Activated CD4-positive, alpha-beta T cell treated with anti-CD3 and anti-CD28 coated beads for 36 hours (primary cell): ENCODE data around the gene ADAMTSL5. TPM values are rescaled to one million over a fixed set of nuclear protein-coding genes. Genes with fewer than 3 reads are reported as not detected.
"Not testable (repeated sequence)": the region's sequence is repeated elsewhere in the genome, so short reads cannot be mapped to it uniquely, and the experiment has no call there.

Experiments used
- ATAC-seq: fragments of 200-7000 bp; cut with Tn5 transposase; one replicate; pipeline ENCODE4 v1.10.0; 2021; ENCODE audit warnings: mild to moderate bottlenecking, moderate library complexity
- CTCF ChIA-PET: fragments of 350-600 bp; sonication (Branson Sonifier 250); formaldehyde crosslinking; loops from one replicate; lab custom pipeline; 2021; ENCODE audit warnings: antibody characterized with exemption; lab: Charles Lee
- POLR2A ChIA-PET: fragments of 350-600 bp; sonication (Branson Sonifier 250); formaldehyde crosslinking; loops from one replicate; lab custom pipeline; 2021; ENCODE audit warnings: antibody characterized with exemption, inconsistent platforms; lab: Charles Lee
- DNase-seq: peaks from one replicate; pipeline ENCODE4 v3.0.0-alpha.2; 2020
- H3K27ac Mint-ChIP-seq: one replicate; pipeline ENCODE4 v1.8.0; 2021; ENCODE audit warnings: mixed read lengths
- H3K27me3 Mint-ChIP-seq: one replicate; pipeline ENCODE4 v1.8.0; 2021; ENCODE audit warnings: mixed read lengths
- H3K36me3 Mint-ChIP-seq: one replicate; pipeline ENCODE4 v1.8.0; 2021; ENCODE audit warnings: low read depth, mixed read lengths
- H3K4me1 Mint-ChIP-seq: one replicate; pipeline ENCODE4 v1.8.0; 2021; ENCODE audit warnings: mixed read lengths
- H3K4me3 Mint-ChIP-seq: one replicate; pipeline ENCODE4 v1.8.0; 2021; ENCODE audit warnings: mild to moderate bottlenecking, moderate library complexity, mixed read lengths
- H3K9me3 Mint-ChIP-seq: one replicate; pipeline ENCODE4 v1.8.0; 2021; ENCODE audit warnings: low read depth, mixed read lengths
- intact Hi-C, 2 experiments: fragments of 100-400 bp; cut with DNase I in 1 of 2; cut with micrococcal nuclease in 1 of 2; formaldehyde crosslinking; loops; one replicate each; pipeline versions ENCODE4 v1.14.2 to v1.15.1; 2022 to 2024; cut with DNase I, micrococcal nuclease
- total RNA-seq, 2 experiments: library from RNA; stranded (reverse); gene quantifications; one replicate each; pipeline ENCODE4 v1.2.3, GENCODE V29; 2021

The ADAMTSL5 gene
- total RNA-seq, 2 experiments from 2014 or later = 2.5 to 3.8 TPM

DNA sequence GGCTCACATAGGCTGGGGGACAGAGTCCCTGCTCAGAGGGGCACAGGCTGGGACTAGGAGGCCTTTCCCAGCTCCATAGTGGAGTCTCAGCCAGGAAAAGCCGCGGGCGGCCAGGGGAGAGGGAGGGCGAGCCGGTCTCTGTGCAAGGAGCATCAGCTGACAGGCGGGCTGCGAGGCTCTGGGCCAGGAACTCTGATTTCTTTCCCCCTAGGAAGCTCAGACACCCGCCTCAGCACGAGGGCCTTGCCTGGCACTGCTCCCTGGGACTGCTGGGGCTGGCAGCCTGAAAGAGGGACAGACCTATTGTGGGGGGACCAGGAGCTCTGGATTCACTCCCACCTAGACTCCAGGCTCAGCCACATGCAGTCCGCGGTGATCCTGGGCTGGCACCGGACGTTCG is 8.8 kb upstream of the ADAMTSL5 start:
- no peaks in the 10 kb centered on the region for H3K9me3 Mint-ChIP-seq
- ChIA-PET POLR2A (no interaction called here), CTCF (interaction anchor here (1.2 kb wide), 1 partner anchor 24 kb away, joined by 3 read pairs; no protein-coding TSS in a partner anchor)
- no peak overlapping the region for H3K27ac Mint-ChIP-seq
- H3K27me3 Mint-ChIP-seq = peaks cover 27% of the 10 kb centered on the region
- peaks cover 5% of the 10 kb centered on the region for H3K4me1 Mint-ChIP-seq
- no peak for DNase-seq
- H3K36me3 Mint-ChIP-seq = no peaks in the 10 kb centered on the region
- no peak overlapping the region for H3K4me3 Mint-ChIP-seq
- intact Hi-C loops = no loop called here
- ATAC-seq = no peak

DNA sequence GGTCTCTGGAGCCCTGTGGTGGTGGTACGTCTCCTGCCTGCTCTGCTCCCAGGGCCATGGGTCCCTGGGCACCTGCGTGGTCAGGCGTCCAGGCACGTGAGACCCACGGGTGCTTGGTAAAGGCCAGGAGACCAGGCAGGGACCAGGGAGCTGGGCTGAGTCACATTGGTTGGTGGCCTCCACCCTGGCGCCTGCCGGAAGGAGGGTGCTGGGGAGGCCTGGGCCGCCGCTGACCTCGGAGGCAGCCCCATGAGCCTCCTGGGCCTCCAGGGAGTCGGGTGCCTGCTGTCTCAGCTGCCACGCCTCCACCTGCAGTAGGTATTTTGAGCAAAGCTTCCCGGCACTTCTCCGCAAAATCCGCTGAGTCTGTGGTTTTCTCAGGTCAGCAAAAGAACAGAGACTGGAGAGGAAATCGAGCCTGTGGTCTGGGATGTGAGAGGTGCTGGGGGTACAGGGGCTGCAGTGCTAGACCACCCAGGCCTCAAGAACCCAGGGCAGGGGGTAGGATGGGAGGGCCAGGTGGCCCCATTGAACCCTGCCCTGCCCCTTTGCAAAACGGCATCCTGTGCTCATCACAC is 7.5 kb upstream of the ADAMTSL5 start:
- Mint-ChIP-seq H3K36me3 (no peaks in the 10 kb centered on the region), H3K4me1 (peaks cover 5% of the 10 kb centered on the region), H3K4me3 (no peak overlapping the region), H3K27ac (no peak overlapping the region), H3K27me3 (peaks cover 17% of the 10 kb centered on the region), H3K9me3 (no peaks in the 10 kb centered on the region)
- intact Hi-C loops = no loop called here
- ATAC-seq = no peak
- CTCF ChIA-PET = no interaction called here
- POLR2A ChIA-PET = no interaction called here
- DNase-seq = no peak

DNA sequence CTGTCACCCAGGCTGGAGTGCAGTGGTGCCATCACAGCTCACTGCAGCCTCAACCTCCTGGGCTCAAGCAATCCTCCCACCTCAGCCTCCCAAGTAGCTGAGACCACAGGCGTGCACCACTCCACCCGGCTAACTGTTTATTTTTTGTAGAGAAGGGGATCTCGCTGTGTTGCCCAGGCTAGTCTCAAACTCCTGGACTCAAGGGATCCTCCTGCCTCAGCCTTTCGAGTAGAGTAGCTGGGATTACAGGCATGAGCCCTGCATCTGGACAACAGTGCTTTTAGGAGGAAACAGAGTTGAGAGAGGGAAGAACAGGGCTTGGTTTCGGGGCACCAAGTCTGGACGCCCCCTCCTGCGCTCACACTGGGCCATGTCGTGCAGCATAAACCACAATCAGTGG is 7.0 kb upstream of the ADAMTSL5 start:
- DNase-seq, intact Hi-C loops, H3K36me3 Mint-ChIP-seq, H3K4me1 Mint-ChIP-seq, ATAC-seq, CTCF ChIA-PET, H3K27ac Mint-ChIP-seq, H3K9me3 Mint-ChIP-seq, H3K4me3 Mint-ChIP-seq, POLR2A ChIA-PET: not testable (repeated sequence)
- peaks cover 14% of the 10 kb centered on the region for H3K27me3 Mint-ChIP-seq

DNA sequence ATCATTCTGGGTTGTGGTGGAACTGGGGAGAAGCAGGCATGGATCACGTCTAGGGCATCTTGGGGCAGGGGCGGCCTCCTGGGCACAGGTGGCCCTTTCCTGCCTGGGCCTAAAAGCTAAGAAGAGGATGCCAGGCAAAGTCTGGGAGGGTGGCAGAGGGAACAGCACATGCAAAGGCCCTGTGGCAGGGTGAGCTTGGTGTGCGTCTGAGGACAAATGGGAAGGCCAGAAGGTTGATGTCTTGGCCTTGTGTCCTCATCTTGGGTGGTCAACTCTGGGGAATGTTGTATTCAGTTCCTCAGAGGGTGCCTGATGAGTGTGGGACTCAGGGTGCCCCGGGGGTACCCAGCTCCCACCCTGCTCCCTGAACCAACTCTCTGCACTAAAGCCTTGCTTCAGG is 5.7 kb upstream of the ADAMTSL5 start:
- intact Hi-C loops = no loop called here
- Mint-ChIP-seq H3K4me1 (no peaks in the 10 kb centered on the region), H3K36me3 (no peaks in the 10 kb centered on the region), H3K27me3 (peaks cover 8% of the 10 kb centered on the region), H3K4me3 (no peak overlapping the region), H3K27ac (no peak overlapping the region), H3K9me3 (no peaks in the 10 kb centered on the region)
- CTCF ChIA-PET = no interaction called here
- POLR2A ChIA-PET = no interaction called here
- no peak for DNase-seq
- ATAC-seq = no peak

DNA sequence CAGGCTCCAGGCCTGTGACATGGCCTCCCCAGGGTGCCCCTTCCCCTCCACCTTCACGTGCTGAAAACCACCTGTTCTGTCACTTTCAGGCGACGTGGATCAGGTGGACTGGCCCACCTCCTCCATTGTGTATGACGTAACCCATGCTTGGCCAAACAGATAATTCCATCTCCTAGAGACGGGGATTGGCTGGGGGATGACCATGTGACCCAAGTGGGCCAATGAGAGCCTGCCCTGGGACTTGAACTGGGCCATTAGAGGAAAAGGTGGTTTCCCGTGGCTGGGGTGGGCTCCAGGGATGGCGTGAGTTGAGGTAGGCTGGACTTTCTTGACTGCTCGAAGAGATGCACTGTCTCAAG is 3.6 kb upstream of the ADAMTSL5 start:
- ChIA-PET POLR2A (interaction anchor here (0.7 kb wide), 1 partner anchor 434 kb away, joined by 5 read pairs; no protein-coding TSS in a partner anchor), CTCF (interaction anchor here (0.6 kb wide), 1 partner anchor 381 kb away, joined by 3 read pairs; no protein-coding TSS in a partner anchor)
- no peak for DNase-seq
- Mint-ChIP-seq H3K27ac (no peak overlapping the region), H3K4me3 (no peak overlapping the region), H3K9me3 (no peaks in the 10 kb centered on the region), H3K4me1 (peaks cover 7% of the 10 kb centered on the region), H3K27me3 (no peaks in the 10 kb centered on the region), H3K36me3 (no peaks in the 10 kb centered on the region)
- intact Hi-C loops = no loop called here
- no peak for ATAC-seq

DNA sequence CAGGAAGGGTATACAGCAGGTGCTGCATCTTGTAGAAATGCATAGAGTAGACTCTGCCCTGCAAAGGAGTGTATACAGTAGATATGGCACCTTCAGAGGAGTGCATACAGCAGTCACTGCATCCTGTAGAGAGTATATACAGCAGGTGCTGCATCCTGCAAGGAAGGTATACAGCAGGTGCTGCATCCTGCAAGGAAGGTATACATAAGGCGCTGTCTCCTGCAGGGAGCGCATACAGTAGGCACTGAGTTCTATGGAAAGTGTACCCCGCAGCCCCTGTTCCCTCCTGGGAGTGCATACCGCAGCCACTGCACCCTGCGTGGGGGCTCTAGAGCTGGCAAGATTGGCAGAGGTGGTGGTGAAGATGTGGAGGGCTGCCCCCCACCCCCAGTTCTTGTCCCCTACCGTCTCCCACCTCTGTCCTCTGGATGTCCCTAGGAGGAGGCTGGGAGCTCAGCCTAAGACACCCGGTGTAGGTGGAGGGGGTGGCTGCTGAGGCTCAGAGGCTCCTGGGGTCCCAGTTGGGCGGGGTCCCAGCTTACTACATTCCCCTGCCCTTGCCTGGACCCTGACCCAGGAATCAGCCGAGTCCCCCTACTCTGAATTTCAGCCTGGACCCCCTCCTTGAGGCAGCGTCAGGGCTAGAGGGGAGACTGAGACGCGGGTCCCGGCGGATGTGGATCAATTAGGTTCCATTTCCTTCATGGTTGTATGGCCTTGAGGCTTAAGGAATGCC is 2.3 kb upstream of the ADAMTSL5 start:
- ATAC-seq = no peak
- CTCF ChIA-PET = no interaction called here
- no peak overlapping the region for H3K4me3 Mint-ChIP-seq
- intact Hi-C loops = no loop called here
- peaks cover 7% of the 10 kb centered on the region for H3K4me1 Mint-ChIP-seq
- POLR2A ChIA-PET = no interaction called here
- no peak overlapping the region for H3K27ac Mint-ChIP-seq
- no peak for DNase-seq
- H3K36me3 Mint-ChIP-seq = no peaks in the 10 kb centered on the region
- no peaks in the 10 kb centered on the region for H3K9me3 Mint-ChIP-seq
- no peaks in the 10 kb centered on the region for H3K27me3 Mint-ChIP-seq

DNA sequence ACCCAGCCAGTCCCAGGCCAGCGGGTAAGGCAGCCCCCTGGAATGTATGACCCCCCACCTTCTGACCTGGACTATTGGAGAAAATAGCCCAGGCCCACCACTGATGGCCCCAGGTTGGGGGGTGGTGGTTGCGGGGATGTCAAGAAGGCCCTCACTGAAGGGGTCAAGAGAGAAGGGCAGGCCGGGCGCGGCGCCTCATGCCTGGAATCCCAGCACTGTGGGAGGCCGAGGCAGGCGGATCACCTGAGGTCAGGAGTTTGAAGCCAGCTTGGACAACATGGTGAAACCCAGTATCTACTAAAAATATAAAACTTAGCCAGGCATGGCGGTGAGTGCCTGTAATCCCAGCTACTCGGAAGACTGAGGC is 1.5 kb upstream of the ADAMTSL5 start:
- H3K27me3 Mint-ChIP-seq = no peaks in the 10 kb centered on the region
- intact Hi-C loops = no loop called here
- H3K4me3 Mint-ChIP-seq = no peak overlapping the region
- no peak for DNase-seq
- CTCF ChIA-PET = no interaction called here
- peaks cover 7% of the 10 kb centered on the region for H3K4me1 Mint-ChIP-seq
- H3K36me3 Mint-ChIP-seq = no peaks in the 10 kb centered on the region
- POLR2A ChIA-PET = no interaction called here
- ATAC-seq = no peak
- no peak overlapping the region for H3K27ac Mint-ChIP-seq
- no peaks in the 10 kb centered on the region for H3K9me3 Mint-ChIP-seq

DNA sequence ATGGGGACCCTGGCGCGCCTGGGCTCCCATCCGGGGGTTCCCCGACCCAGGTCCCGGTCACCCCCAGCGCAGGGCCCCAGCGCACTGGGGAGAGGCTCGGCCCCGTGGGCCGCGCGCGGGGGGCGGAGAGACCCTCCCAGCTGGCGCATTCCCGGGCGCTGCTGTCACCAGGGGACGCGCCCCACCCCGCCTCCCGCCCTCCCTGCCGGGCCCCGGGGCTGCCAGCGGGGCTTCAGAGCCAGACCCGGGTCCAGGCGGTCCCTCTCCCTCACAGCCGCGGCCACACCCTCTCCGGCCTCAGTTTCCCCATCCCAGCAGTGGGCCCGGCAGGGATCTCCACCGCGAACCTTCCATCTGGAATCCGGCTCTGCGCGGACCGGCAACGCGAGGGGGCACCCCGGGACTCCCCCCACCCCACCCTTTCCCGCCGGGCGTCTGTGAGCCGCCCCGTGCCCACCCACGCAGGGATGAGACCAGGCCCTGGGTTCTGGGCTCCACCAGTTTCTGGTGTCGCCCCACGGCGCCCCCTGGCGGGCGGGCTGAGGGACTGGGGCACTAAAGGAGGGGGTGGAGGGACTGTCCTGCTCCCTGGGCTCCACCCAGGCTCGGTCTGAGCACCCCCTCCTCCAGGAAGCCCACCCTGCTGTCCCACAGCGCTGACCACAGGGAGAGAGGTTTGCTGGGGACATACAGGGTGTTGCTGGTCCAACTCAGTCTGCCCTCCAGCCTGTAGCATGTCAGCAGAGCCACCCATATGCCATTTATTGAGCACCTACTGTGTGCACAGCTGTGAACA is 878 bp upstream of the ADAMTSL5 start:
- DNase-seq = peak; percentile 88
- Mint-ChIP-seq H3K27ac (no peak overlapping the region), H3K4me3 (no peak overlapping the region), H3K27me3 (no peaks in the 10 kb centered on the region), H3K4me1 (peaks cover 7% of the 10 kb centered on the region), H3K36me3 (no peaks in the 10 kb centered on the region), H3K9me3 (no peaks in the 10 kb centered on the region)
- CTCF ChIA-PET = no interaction called here
- peak; percentile 60 for ATAC-seq
- intact Hi-C loops = loop anchor here in 1 of 2 experiments (1.0 to 2.0 kb wide), 7 partner anchors 23 to 299 kb away; partner anchors contain the start of genes ATP8B3, C19orf25, DAZAP1 and PCSK4
- POLR2A ChIA-PET = no interaction called here

DNA sequence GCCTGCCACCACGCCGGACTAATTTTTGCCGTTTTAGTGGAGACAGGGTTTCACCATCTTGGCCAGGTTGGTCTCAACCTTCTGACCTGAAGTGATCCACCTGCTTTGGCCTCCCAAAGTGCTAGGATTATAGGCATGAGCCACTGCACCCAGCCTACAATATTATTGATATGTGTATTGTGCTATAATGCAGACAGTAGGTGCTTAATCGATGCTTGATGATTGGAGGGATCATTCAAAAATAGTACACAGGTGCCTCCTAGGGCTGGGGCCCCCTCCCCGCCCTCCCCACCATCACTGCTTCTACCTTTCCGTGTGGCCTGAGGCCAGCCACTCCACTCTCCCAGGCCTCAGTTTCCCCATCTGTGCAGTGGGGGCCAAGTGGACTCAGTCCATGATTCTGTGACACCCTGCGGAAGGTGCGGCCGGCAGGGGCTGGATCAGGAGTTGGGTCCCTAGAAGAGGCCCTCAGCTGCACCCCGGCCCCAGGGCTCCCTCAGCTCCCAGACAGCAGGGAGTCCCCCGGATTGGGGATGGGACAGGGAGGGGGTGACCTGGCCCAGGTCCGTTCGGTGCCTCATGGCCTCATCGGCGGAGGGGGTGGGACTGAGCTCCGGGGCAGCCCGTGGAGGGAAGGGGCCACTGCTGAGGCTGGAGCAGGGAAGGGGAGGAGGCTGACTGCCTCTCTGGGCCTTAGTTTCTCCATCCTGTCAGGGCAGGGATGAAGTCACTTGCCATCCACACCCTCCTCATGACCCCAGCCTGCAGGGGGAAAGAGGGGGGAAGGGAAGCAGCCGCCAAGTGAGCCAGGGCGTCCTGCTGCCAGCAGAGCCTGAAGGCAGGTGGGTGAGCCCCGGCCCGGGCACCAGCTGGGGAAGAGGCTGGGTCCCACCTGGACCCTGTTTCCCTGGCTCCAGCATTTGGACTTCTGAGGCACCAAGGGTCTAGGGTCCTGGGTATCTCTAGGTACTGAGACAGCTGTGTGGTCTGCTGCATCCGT is 1.2 kb downstream of the ADAMTSL5 start:
- Mint-ChIP-seq H3K27ac (no peak overlapping the region), H3K27me3 (no peaks in the 10 kb centered on the region), H3K4me1 (peaks cover 12% of the 10 kb centered on the region), H3K4me3 (peak overlapping the region; percentile 70), H3K9me3 (no peaks in the 10 kb centered on the region), H3K36me3 (no peaks in the 10 kb centered on the region)
- POLR2A ChIA-PET = no interaction called here
- ATAC-seq (no peak), DNase-seq (no peak)
- intact Hi-C loops = loop anchor here in 1 of 2 experiments (2.0 kb wide), 1 partner anchor 233 kb away; no protein-coding TSS in a partner anchor
- CTCF ChIA-PET = interaction anchor here (0.6 kb wide), 1 partner anchor 218 kb away, joined by 3 read pairs; no protein-coding TSS in a partner anchor

DNA sequence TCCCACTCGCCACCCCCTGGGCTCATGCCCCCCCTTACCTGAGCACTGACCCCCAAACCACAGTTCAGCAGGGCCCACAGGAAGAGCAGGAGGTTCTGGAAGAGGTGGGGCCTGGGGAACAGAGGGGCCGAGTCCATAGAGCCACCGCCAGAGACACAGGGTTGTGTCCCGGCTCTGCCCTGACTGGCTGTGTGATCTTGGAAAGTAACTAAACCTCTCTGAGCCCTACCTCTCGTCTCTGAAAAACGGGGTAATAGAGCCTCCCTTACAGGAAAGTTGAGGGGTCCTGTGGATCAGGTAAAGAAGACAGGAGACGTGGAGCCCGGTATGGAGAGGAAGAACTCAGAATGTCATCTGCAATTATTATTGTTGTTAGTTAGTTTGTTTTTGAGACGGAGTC is 2.0 kb downstream of the ADAMTSL5 start:
- Mint-ChIP-seq H3K4me3 (no peak overlapping the region), H3K36me3 (no peaks in the 10 kb centered on the region), H3K27me3 (no peaks in the 10 kb centered on the region), H3K4me1 (peaks cover 12% of the 10 kb centered on the region), H3K27ac (peak overlapping the region; percentile 34), H3K9me3 (no peaks in the 10 kb centered on the region)
- ChIA-PET POLR2A (no interaction called here), CTCF (no interaction called here)
- ATAC-seq (no peak), DNase-seq (no peak)
- intact Hi-C loops = no loop called here

DNA sequence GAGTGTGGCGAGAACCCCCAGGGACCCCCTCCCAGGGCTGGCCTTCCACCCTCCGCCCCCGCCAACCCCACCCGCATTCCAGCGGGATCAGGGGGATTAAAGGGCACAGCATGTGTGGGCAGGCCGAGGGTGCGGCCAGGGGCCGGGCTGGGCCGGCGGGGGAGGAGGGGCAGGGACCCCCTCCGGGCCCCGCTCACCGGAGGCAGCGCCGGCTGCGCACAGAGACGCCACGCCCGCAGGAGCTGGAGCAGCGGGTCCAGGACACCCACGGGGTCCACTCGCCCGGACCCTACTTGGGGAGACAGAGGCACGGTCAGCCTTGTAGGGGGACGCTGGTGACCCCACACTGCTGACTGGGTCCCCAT is 2.4 kb downstream of the ADAMTSL5 start:
- Mint-ChIP-seq H3K9me3 (no peaks in the 10 kb centered on the region), H3K27ac (no peak overlapping the region), H3K27me3 (no peaks in the 10 kb centered on the region), H3K4me3 (no peak overlapping the region), H3K4me1 (peaks cover 12% of the 10 kb centered on the region), H3K36me3 (no peaks in the 10 kb centered on the region)
- ATAC-seq (no peak), DNase-seq (no peak)
- intact Hi-C loops = no loop called here
- POLR2A ChIA-PET = no interaction called here
- CTCF ChIA-PET = no interaction called here
